GM18517 (cell line): ENCODE measurements around the gene JPT2.
"Not testable (repeated sequence)": the region's sequence is repeated elsewhere in the genome, so short reads cannot be mapped to it uniquely, and the experiment has no call there.

ENCODE experiments used
- ATAC-seq: cut with Tn5 transposase; IDR thresholded peaks from one replicate; pipeline ENCODE4 v1.9.1; 2021; ENCODE audit warnings: mild to moderate bottlenecking, moderate library complexity; ENCODE audit not compliant: unreplicated experiment

The JPT2 gene

GRCh38 chr16:1705688-1706385 lies 27.8 kb downstream of the JPT2 start, which contains the start of gene MAPK8IP3:
TSS of gene MAPK8IP3 (plus strand) at chr16:1706195. CDS start at chr16:1706340, 145 bp downstream.
- ATAC-seq, result peak; percentile 87

DNA sequence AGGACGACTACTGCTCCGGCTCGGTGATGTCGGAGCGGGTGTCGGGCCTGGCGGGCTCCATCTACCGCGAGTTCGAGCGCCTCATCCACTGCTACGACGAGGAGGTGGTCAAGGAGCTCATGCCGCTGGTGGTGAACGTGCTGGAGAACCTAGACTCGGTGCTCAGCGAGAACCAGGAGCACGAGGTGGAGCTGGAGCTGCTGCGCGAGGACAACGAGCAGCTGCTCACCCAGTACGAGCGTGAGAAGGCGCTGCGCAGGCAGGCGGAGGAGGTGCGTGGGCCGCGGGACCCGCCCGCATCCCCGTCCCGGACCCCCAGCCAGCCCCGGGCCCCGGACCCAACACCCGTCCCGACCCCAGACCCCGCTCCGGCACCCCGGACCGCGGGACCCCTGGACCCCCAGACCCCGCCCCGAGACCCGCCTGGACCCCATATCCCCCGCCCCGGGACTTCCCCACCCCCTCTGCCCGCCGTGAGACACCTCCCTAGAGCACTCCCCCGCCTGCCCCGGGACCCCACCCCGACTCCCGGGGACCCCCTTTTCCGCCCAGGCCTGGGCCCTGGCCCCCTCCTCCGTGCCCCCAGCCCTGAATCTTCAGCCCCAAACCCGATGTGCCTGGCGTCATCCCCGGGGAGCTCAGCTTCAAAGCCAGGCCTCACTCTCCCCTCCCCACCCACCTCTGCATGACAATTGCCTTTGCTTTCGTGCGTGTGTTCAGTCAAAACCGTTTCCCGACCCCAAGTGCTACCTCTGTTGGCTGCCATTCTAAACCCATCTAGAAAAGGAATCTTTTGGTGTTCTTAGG lies 28.5 kb downstream of the JPT2 start:
- ATAC-seq, result peak; percentile 38

DNA sequence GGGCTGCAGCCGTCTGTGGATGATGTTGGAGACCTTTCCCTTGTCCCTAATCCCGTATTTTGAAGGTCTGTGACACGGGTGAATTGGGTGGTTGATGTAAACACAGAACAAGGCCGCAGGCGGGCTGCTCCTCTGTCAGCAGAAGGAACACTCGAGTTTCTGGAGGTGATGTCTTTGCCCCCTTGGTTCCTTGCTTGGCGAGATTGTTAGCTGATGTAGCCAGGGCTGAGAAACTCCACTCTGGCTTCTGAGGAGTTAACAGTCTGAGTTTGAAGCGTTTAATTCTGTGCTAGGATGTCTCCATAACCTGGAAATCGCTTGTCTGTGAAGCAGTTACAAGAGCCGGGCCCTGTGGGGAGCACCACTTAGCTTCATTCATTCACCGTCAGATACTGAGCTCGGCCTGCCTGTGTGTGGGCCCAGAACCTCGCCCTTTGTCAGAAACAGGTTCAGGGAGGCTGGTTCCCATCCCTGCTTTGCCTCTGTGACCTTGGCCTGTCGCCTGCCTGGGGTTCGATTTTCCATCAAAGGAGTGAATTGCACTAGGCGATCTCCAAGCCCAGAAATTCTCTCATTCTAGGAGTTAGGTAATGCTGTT lies 29.2 kb downstream of the JPT2 start:
- no peak for ATAC-seq

- ATAC-seq, result no peak
These were observed 30.1 kb downstream of the JPT2 start for GRCh38 chr16:1708083-1708767.

GRCh38 chr16:1708768-1709180 lies 30.7 kb downstream of the JPT2 start:
- no peak for ATAC-seq

GRCh38 chr16:1709356-1709755 lies 31.3 kb downstream of the JPT2 start:
- ATAC-seq, result no peak

- no peak for ATAC-seq
These were observed 32.9 kb downstream of the JPT2 start for GRCh38 chr16:1710811-1711507.

- ATAC-seq, result no peak
These were observed 34.7 kb downstream of the JPT2 start for GRCh38 chr16:1712791-1713261.

GRCh38 chr16:1713331-1713730 lies 35.3 kb downstream of the JPT2 start:
- no peak for ATAC-seq

DNA sequence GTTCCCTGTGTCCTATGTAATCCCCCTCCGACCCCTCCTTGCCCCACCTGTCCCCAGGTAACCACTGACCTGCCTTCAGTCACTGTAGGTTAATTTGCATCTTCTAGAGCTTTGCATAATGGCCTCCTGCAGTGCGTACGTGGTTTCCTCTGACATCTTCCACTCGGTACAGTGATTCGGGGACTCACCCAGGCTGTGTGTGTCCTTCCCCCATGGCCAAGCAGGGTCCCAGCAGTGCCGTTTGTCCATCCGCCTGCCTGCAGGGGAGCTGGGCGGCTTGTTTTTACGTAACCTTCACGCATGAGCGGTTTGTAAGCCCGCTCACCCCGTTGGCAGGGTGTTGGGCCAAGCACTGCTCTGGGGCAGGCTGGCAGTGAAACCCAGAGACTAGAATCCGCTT lies 35.9 kb downstream of the JPT2 start:
- ATAC-seq, result peak; percentile 55

DNA sequence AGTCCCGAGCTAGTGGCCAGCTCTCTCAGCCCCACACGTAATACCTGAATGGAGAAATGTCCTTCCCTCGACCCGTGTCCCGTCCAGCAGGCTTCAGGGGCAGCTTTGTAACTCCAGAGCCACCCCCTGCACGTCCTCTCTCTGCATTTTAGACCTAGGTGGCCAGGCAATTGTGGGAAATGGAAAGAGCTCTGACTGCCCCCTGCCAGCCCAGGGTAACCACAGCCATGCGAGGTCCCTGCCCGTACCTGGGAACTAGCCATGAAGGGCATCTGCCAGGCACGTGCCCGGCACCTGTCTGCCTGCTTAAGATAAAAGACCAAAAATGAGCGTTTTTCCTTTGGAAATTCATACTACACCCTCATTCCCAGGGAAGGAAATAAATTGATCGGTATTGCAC lies 37.1 kb downstream of the JPT2 start:
- ATAC-seq, result no peak

DNA sequence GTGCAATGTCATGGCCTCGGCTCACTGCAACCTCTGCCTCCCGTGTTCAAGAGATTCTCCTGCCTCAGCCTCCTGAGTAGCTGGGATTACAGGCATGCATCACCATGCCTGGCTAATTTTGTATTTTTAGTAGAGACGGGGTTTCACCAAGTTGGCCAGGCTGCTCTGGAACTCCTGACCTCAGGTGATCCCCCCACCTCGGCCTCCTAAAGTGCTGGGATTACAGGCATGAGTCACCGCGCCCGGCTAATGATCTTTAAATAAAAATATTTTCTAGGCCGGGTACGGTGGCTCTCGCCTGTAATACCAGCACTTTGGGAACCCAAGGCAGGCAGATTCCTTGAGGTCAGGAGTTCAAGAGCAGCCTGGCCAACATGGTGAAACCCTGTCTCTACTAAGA lies 40.2 kb downstream of the JPT2 start:
- ATAC-seq, result not testable (repeated sequence)

DNA sequence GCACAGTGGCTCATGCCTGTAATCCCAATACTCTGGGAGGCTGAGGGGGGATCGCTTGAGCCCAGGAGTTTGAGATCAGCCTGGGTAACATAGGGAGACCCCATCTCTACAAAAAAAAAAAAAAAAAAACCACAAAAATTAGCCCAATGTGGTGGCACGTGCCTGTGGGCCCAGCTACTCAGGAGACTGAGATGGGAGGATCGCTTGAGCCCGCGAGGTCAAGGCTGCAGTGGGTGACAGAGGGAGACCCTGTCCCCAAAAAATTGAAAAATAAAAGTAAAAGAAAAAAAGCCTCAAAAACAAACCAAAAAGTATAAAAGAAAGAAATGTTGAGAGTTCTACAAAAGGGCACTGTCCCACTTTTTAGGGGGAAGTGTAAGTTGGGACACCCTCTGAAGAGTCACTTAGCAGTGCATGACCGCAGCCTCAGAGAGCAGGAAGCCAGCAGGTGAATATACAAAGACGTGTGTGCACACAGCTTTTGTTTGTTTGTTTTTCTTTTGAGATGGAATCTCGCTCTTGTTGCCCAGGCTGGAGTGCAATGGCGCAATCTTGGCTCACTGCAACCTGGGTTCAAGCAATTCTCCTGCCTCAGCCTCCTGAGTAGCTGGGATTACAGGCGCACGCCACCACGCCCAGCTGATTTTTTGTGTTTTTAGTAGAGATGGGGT lies 41.6 kb downstream of the JPT2 start:
- not testable (repeated sequence) for ATAC-seq

GRCh38 chr16:1721372-1721771 lies 43.3 kb downstream of the JPT2 start:
- no peak for ATAC-seq

- no peak for ATAC-seq
These were observed 45.5 kb downstream of the JPT2 start for GRCh38 chr16:1723450-1724147.

- no peak for ATAC-seq
These were observed 46.4 kb downstream of the JPT2 start for GRCh38 chr16:1724491-1724890.

DNA sequence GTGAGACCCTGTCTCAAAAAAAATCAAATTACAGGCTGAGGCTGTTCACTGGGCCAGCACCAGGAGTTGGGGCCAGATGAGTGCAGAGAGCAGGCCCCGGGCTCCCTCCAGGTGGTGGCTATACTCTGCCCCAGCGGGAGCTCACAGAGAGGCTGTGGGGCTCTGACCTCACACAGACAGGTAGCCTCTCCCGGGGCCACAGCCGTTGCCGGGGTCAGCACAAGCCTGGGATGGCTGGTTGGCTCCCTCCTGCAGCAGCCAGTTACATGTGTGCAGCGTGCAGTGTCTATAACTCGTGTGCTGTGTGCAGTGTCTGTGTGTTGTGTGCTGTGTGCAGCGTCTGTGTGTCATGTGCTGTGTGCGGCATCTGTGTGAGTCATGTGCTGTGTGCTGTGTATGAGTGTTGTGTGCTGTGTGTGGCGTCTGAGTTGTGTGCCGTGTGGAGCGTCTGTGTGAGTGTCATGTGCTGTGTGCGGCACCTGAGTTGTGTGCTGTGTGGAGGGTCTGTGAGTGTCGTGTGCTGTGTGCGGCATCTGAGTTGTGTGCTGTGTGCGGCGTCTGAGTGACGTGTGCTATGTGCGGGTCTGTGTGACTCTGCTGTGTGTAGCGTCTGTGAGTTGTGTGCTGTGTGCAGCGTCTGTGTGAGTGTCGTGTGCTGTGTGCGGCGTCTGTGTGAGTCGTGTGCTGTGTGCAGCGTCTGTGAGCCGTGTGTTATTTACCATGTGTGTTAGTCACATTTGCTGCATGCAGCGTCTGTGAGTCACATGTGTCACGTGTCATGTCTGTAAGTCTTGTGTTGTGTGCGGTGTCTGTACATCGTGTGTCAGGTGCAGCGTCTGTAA lies 48.8 kb downstream of the JPT2 start:
- ATAC-seq, result no peak
